Mesenchymal stem cell (in vitro differentiated cells and primary cell): Measurements from ENCODE around the gene COL1A2.

ENCODE experiments used
- DNase-seq: peaks from one replicate; pipeline ENCODE4 v3.0.0-alpha.2; 2013
- H2AFZ ChIP-seq: one replicate; pipeline ENCODE4 v1.6.1; 2013; ENCODE audit warnings: low read depth, mild to moderate bottlenecking, control low read depth, inconsistent platforms, low read length, moderate library complexity
- H2AK5ac ChIP-seq: 2 replicates; pipeline ENCODE4 v1.6.1; 2013; ENCODE audit warnings: low read length, moderate library complexity, mild to moderate bottlenecking, inconsistent platforms; ENCODE audit not compliant: severe bottlenecking
- H2BK120ac ChIP-seq: one replicate; pipeline ENCODE4 v1.6.1; 2013; ENCODE audit warnings: low read depth, mild to moderate bottlenecking, inconsistent platforms, low read length, moderate library complexity
- H2BK12ac ChIP-seq, 2 experiments: one replicate each; pipeline ENCODE4 v1.6.1; 2013; ENCODE audit warnings: inconsistent platforms in 2 of 2, low read length in 2 of 2, mild to moderate bottlenecking in 2 of 2, moderate library complexity in 2 of 2, control low read depth in 1 of 2
- H2BK15ac ChIP-seq: one replicate; pipeline ENCODE4 v1.6.1; 2013; ENCODE audit warnings: mild to moderate bottlenecking, low read depth, inconsistent platforms; ENCODE audit not compliant: poor library complexity, severe bottlenecking
- H2BK5ac ChIP-seq: 2 replicates; pipeline ENCODE4 v1.6.1; 2013; ENCODE audit warnings: low read depth, mild to moderate bottlenecking, low read length, control low read depth, inconsistent platforms; ENCODE audit not compliant: poor library complexity, severe bottlenecking
- H3K14ac ChIP-seq, 2 experiments: one replicate each; pipeline ENCODE4 v1.6.1; 2013; ENCODE audit warnings: inconsistent platforms in 2 of 2, low read length in 2 of 2, control low read depth in 1 of 2, mild to moderate bottlenecking in 1 of 2, moderate library complexity in 1 of 2
- H3K18ac ChIP-seq, 2 experiments: one replicate each; pipeline ENCODE4 v1.6.1; 2013; ENCODE audit warnings: inconsistent platforms in 2 of 2, low read length in 2 of 2, control low read depth in 1 of 2, low read depth in 1 of 2, mild to moderate bottlenecking in 1 of 2
- H3K23ac ChIP-seq, 2 experiments: one replicate each; pipeline ENCODE4 v1.6.1; 2013; ENCODE audit warnings: inconsistent platforms in 2 of 2, low read length in 2 of 2, mild to moderate bottlenecking in 2 of 2, moderate library complexity in 2 of 2, control low read depth in 1 of 2
- H3K27ac ChIP-seq: 2 replicates; pipeline ENCODE4 v1.5.1; 2013; ENCODE audit warnings: mild to moderate bottlenecking, moderate library complexity, low read length, control low read depth, inconsistent platforms; ENCODE audit not compliant: poor library complexity, severe bottlenecking
- H3K27me3 ChIP-seq, 2 experiments: 2 replicates each; pipeline versions ENCODE4 v1.6.1 to v1.7.0; 2013; ENCODE audit warnings: low read length in 2 of 2, mild to moderate bottlenecking in 2 of 2, moderate library complexity in 2 of 2, control low read depth in 1 of 2, inconsistent platforms in 1 of 2; ENCODE audit not compliant: control insufficient read depth in 1 of 2, insufficient read depth in 1 of 2
- H3K36me3 ChIP-seq, 2 experiments: 2 replicates each; pipeline versions ENCODE4 v1.6.1 to v1.7.0; 2013; ENCODE audit warnings: low read length in 2 of 2, control low read depth in 1 of 2, inconsistent platforms in 1 of 2, low read depth in 1 of 2, mild to moderate bottlenecking in 1 of 2; ENCODE audit not compliant: insufficient read depth in 2 of 2, control insufficient read depth in 1 of 2
- H3K4ac ChIP-seq, 2 experiments: one replicate each; pipeline ENCODE4 v1.6.1; 2013; ENCODE audit warnings: inconsistent platforms in 2 of 2, low read length in 2 of 2, mild to moderate bottlenecking in 2 of 2, moderate library complexity in 2 of 2, control low read depth in 1 of 2, low read depth in 1 of 2
- H3K4me1 ChIP-seq: 2 replicates; pipeline ENCODE4 v1.6.1; 2013; ENCODE audit warnings: low read depth, low read length, control low read depth; ENCODE audit not compliant: control insufficient read depth, insufficient read depth
- H3K4me2 ChIP-seq: 2 replicates; pipeline ENCODE4 v1.6.1; 2013; ENCODE audit warnings: low read length, mild to moderate bottlenecking, inconsistent platforms; ENCODE audit not compliant: poor library complexity, severe bottlenecking
- H3K4me3 ChIP-seq, 2 experiments: 2 replicates each; pipeline versions ENCODE4 v1.5.1 to v1.7.0; 2013; ENCODE audit warnings: low read length in 2 of 2, mild to moderate bottlenecking in 2 of 2, control low read depth in 1 of 2, low read depth in 1 of 2; ENCODE audit not compliant: insufficient read depth in 1 of 2
- H3K79me1 ChIP-seq: replicated peaks from 2 replicates; pipeline ENCODE4 v1.6.1; 2013; ENCODE audit warnings: mild to moderate bottlenecking, control low read depth, low read length, inconsistent platforms; ENCODE audit not compliant: poor library complexity, severe bottlenecking
- H3K9ac ChIP-seq: 2 replicates; pipeline ENCODE4 v1.7.0; 2013; ENCODE audit warnings: mild to moderate bottlenecking, low read length, moderate library complexity
- H3K9me3 ChIP-seq: 2 replicates; pipeline ENCODE4 v1.7.0; 2013; ENCODE audit warnings: mild to moderate bottlenecking, low read length; ENCODE audit not compliant: control insufficient read depth
- H4K8ac ChIP-seq: one replicate; pipeline ENCODE4 v1.6.1; 2013; ENCODE audit warnings: inconsistent platforms, mild to moderate bottlenecking, low read length, moderate library complexity
- H4K91ac ChIP-seq: one replicate; pipeline ENCODE4 v1.6.1; 2013; ENCODE audit warnings: mild to moderate bottlenecking, low read length, inconsistent platforms
- WGBS: methylation state at CpG from one replicate; pipeline ENCODE4 v1.1.7; 2013; ENCODE audit warnings: mixed read lengths; 5-methylcytosine and 5-hydroxymethylcytosine counted together

Gene COL1A2

DNA sequence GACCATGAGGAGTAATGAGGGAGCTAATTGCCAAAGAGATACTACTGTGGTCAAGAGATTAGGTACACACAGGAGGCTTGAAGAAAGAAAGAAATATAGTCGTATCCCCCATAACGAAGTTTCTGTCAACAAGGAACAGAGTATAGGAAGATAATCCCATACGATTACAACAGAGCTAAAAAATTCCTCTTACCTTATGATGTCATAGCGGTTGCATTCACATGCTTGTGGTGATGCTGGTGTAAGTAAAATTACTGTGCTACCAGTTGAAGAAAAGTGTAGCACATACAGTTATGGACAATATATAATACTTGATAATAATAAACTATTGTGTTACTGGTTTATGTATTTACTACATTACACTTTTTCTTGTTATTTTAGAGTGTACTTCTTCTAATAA lies 63.3 kb downstream of the COL1A2 start:
- H3K18ac ChIP-seq: no peak overlapping the region

DNA sequence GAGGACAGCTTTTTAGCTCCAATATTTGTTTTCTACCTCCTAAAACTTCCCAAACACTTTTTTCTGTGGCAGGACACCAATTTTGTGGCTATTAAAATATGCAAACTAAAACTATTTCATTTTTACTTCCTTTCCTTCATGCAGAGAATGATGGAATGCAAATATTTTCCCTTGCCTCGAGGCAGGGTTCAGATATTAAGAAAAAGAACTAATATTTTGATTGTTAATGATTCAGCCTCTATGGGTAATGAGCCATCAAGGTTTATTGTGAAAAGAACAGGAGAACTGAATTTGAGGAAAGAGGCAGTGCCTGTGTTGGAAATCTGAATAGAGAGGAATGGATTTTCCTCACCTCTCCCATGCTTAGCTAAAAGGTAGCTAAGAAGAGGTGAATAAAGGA lies 71.8 kb downstream of the COL1A2 start:
- Histone ChIP-seq H3K27ac (no peak overlapping the region), H2AFZ (no peak overlapping the region), H3K79me1 (no peaks in the 10 kb centered on the region), H3K4me1 (no peaks in the 10 kb centered on the region), H2BK120ac (no peak overlapping the region), H3K23ac (no peak overlapping the region), H4K91ac (no peak overlapping the region), H4K8ac (no peak overlapping the region), H3K9me3 (no peaks in the 10 kb centered on the region), H3K4ac (no peak overlapping the region), H2BK12ac (no peak overlapping the region), H3K4me3 (no peak overlapping the region), H3K27me3 (no peaks in the 10 kb centered on the region), H2BK5ac (no peak overlapping the region), H2BK15ac (no peak overlapping the region), H3K9ac (no peak overlapping the region), H3K14ac (no peak overlapping the region), H3K18ac (no peak overlapping the region), H3K4me2 (no peak overlapping the region), H3K36me3 (no peaks in the 10 kb centered on the region), H2AK5ac (no peak overlapping the region)
- 79% methylated on average over 1 of the region's 1 CpG for WGBS
- DNase-seq: no peak

More for the DNA sequence above, 63.3 kb downstream of the COL1A2 start:
- no peak overlapping the region for H2BK120ac ChIP-seq
- no peaks in the 10 kb centered on the region for H3K79me1 ChIP-seq
- no peak overlapping the region for H3K4ac ChIP-seq
- no peaks in the 10 kb centered on the region for H3K9me3 ChIP-seq
- H3K27me3 ChIP-seq: no peaks in the 10 kb centered on the region
- no CpG with 5 or more reads among the region's 4 CpGs for WGBS
- no peak overlapping the region for H3K23ac ChIP-seq
- no peak overlapping the region for H3K14ac ChIP-seq
- no peak for DNase-seq
- no peak overlapping the region for H2BK5ac ChIP-seq
- no peak overlapping the region for H2BK15ac ChIP-seq
- no peak overlapping the region for H3K9ac ChIP-seq
- H3K4me3 ChIP-seq: no peak overlapping the region
- no peak overlapping the region for H2AFZ ChIP-seq
- H3K27ac ChIP-seq: no peak overlapping the region
- no peak overlapping the region for H4K91ac ChIP-seq
- H4K8ac ChIP-seq: no peak overlapping the region
- H2AK5ac ChIP-seq: no peak overlapping the region
- H3K36me3 ChIP-seq: no peaks in the 10 kb centered on the region
- no peak overlapping the region for H3K4me2 ChIP-seq
- H2BK12ac ChIP-seq: no peak overlapping the region
- H3K4me1 ChIP-seq: no peaks in the 10 kb centered on the region

DNA sequence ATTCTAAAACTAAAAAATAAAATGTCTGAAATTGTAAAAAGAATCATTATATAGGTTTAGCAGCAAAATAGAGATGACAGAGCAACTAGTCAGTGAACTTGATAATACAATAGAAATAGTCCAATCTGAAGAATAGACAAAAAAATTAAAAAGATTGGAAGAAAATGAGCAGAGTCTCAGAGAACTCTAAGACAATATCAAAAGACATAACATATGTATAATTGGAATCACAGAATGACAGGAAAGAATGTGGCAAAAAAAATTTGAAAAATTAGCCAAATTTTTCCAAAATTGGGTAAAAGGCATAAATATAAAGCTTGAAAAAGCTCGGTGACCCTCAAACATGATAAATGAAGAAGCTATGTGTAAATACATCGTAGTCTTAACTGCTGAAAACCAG lies 76.9 kb downstream of the COL1A2 start:
- H2AFZ ChIP-seq: no peak overlapping the region
- no peak overlapping the region for H3K23ac ChIP-seq
- peaks cover 9% of the 10 kb centered on the region for H3K9me3 ChIP-seq
- no peak overlapping the region for H3K14ac ChIP-seq
- no peak overlapping the region for H2BK12ac ChIP-seq
- no peak overlapping the region for H4K8ac ChIP-seq
- no peaks in the 10 kb centered on the region for H3K4me1 ChIP-seq
- no peak overlapping the region for H2BK15ac ChIP-seq
- H3K4ac ChIP-seq: no peak overlapping the region
- H2BK5ac ChIP-seq: no peak overlapping the region
- no peak overlapping the region for H3K4me2 ChIP-seq
- DNase-seq: no peak
- no peak overlapping the region for H2BK120ac ChIP-seq
- no peak overlapping the region for H4K91ac ChIP-seq
- H3K79me1 ChIP-seq: no peaks in the 10 kb centered on the region
- H3K18ac ChIP-seq: no peak overlapping the region
- no peak overlapping the region for H3K27ac ChIP-seq
- 100% methylated on average over 2 of the region's 2 CpGs for WGBS
- H3K9ac ChIP-seq: no peak overlapping the region
- H2AK5ac ChIP-seq: no peak overlapping the region
- peaks cover 0 to 5% of the 10 kb centered on the region in 2 experiments for H3K27me3 ChIP-seq
- H3K4me3 ChIP-seq: no peak overlapping the region
- H3K36me3 ChIP-seq: no peaks in the 10 kb centered on the region

DNA sequence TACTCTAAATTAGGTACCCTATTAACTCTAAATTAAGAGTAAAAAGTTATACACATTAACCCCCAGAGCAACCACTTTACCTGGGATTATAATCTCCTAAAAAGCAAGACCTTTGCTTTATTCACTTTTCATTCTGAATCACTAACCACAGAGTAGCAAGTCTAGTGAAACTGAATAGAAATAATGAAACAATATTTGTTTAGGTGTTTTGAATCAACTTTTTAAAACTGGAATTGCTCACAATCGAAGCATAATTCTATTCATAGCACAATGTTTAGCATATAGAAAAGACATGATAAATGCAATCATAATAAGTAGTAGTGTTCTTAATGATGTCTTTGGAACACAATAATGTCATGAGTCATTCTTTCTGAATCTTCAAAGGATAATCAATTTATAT lies 77.9 kb downstream of the COL1A2 start:
- Histone ChIP-seq H2BK15ac (no peak overlapping the region), H3K18ac (no peak overlapping the region), H3K27ac (no peak overlapping the region), H2BK5ac (no peak overlapping the region), H3K4ac (no peak overlapping the region), H2BK120ac (no peak overlapping the region), H3K4me3 (no peak overlapping the region), H2AFZ (no peak overlapping the region), H3K9me3 (peaks cover 9% of the 10 kb centered on the region), H3K27me3 (peaks cover 0 to 5% of the 10 kb centered on the region in 2 experiments), H3K9ac (no peak overlapping the region), H2AK5ac (no peak overlapping the region), H3K4me1 (no peaks in the 10 kb centered on the region), H3K14ac (no peak overlapping the region), H3K23ac (no peak overlapping the region), H3K36me3 (no peaks in the 10 kb centered on the region), H4K91ac (no peak overlapping the region), H4K8ac (no peak overlapping the region), H2BK12ac (no peak overlapping the region), H3K4me2 (no peak overlapping the region), H3K79me1 (no peaks in the 10 kb centered on the region)
- WGBS: no CpG with 5 or more reads among the region's 1 CpG
- no peak for DNase-seq
